ENCODE data around the gene DFFB. TPM values are rescaled to one million over a fixed set of nuclear protein-coding genes. Genes with fewer than 3 reads are reported as not detected.

DFFB gene
- total and polyA plus RNA-seq, 9 of the 15 experiments (the other 6 are each of a cell fraction or from before 2014, with no cell fraction given) = 2.3 to 15.8 (median 11.5) TPM

DNA sequence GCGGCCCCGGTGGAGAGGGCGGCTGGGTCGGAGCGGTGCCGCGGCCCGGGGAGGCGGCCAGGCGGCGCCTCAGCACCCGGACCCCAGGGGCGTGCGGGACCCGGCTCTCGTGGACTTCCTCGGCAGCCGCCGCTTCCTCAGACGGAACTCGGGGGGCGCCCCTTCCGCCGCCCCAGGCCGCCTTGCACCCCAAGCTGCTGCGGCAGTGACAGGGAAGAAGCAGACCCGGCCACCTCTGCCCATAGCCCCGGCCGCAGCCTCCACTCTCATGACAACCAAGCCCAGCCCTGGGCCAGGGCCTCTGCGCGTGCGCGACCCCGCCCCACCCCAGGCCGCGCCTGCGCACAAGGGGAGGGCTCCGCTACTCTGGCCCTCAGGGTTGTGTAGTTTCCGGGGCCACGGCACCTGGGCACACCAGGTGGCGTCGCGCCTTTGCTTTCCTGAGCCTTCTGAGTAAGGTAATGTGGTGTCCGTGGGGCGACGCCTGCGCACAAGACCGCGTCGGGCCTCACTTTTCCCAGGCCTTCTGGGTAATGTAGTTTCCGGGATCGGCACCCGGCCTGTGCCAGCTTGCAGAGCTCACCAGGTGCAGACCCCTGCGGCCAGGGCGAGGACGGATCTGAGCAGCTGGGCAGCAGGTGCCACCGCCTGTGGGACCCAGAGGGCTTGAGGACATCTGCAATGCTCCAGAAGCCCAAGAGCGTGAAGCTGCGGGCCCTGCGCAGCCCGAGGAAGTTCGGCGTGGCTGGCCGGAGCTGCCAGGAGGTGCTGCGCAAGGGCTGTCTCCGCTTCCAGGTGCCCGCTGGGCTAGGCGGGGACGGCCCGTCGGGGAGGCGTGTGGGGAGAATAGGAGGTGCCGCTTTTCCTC, at the start of gene DFFB, which contains the start of gene CEP104 (continued):
- TF ChIP-seq, protein P1, sequence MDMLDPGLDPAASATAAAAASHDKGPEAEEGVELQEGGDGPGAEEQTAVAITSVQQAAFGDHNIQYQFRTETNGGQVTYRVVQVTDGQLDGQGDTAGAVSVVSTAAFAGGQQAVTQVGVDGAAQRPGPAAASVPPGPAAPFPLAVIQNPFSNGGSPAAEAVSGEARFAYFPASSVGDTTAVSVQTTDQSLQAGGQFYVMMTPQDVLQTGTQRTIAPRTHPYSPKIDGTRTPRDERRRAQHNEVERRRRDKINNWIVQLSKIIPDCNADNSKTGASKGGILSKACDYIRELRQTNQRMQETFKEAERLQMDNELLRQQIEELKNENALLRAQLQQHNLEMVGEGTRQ (CRISPR knock-in tag; IDR thresholded peaks at IDR 0.05) = no peak
- TF ChIP-seq RBM25 (IDR thresholded peaks at IDR 0.05; ENCODE audit: low read depth, low read length, severe bottlenecking) (no peak), HDAC3 (IDR thresholded peaks at IDR 0.05; ENCODE audit: borderline replicate concordance, partially characterized antibody) (no peak), TAF15 (IDR thresholded peaks at IDR 0.05; ENCODE audit: low read depth, low read length) (no peak), ARNT (IDR thresholded peaks at IDR 0.05) (no peak), KAT8 (IDR thresholded peaks at IDR 0.05; ENCODE audit: low read depth) (no peak), ZNF445 (CRISPR knock-in tag; IDR thresholded peaks at IDR 0.05; ENCODE audit: low read depth) (no peak), FOXA1 (IDR thresholded peaks at IDR 0.05; ENCODE audit: borderline replicate concordance) (no peak), ZNF224 (CRISPR knock-in tag; IDR thresholded peaks at IDR 0.05) (peak; percentile 66; the same call in 1 of the 2 replicates), SIX5 (IDR thresholded peaks at IDR 0.05; ENCODE audit: borderline replicate concordance in 1 of 2, insufficient read depth in 1 of 2, low read depth in 1 of 2, low read length in 2 of 2) (peak; percentile 78 to 87; a peak in 3 of 4 replicates), CSDE1 (IDR thresholded peaks at IDR 0.05) (no peak), KDM4B (IDR thresholded peaks at IDR 0.05; ENCODE audit: borderline replicate concordance in 2 of 2, low read depth in 1 of 2) (no peak), ETV1 (tag; conservative IDR thresholded peaks at IDR 0.05; ENCODE audit: low read depth) (peak; percentile 81), ZNF584 (CRISPR knock-in tag; IDR thresholded peaks at IDR 0.05; ENCODE audit: low read depth) (no peak)
- TF ChIP-seq, protein P2, sequence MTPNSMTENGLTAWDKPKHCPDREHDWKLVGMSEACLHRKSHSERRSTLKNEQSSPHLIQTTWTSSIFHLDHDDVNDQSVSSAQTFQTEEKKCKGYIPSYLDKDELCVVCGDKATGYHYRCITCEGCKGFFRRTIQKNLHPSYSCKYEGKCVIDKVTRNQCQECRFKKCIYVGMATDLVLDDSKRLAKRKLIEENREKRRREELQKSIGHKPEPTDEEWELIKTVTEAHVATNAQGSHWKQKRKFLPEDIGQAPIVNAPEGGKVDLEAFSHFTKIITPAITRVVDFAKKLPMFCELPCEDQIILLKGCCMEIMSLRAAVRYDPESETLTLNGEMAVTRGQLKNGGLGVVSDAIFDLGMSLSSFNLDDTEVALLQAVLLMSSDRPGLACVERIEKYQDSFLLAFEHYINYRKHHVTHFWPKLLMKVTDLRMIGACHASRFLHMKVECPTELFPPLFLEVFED (CRISPR knock-in tag; conservative IDR thresholded peaks at IDR 0.05) = no peak
- TF ChIP-seq, protein P3, sequence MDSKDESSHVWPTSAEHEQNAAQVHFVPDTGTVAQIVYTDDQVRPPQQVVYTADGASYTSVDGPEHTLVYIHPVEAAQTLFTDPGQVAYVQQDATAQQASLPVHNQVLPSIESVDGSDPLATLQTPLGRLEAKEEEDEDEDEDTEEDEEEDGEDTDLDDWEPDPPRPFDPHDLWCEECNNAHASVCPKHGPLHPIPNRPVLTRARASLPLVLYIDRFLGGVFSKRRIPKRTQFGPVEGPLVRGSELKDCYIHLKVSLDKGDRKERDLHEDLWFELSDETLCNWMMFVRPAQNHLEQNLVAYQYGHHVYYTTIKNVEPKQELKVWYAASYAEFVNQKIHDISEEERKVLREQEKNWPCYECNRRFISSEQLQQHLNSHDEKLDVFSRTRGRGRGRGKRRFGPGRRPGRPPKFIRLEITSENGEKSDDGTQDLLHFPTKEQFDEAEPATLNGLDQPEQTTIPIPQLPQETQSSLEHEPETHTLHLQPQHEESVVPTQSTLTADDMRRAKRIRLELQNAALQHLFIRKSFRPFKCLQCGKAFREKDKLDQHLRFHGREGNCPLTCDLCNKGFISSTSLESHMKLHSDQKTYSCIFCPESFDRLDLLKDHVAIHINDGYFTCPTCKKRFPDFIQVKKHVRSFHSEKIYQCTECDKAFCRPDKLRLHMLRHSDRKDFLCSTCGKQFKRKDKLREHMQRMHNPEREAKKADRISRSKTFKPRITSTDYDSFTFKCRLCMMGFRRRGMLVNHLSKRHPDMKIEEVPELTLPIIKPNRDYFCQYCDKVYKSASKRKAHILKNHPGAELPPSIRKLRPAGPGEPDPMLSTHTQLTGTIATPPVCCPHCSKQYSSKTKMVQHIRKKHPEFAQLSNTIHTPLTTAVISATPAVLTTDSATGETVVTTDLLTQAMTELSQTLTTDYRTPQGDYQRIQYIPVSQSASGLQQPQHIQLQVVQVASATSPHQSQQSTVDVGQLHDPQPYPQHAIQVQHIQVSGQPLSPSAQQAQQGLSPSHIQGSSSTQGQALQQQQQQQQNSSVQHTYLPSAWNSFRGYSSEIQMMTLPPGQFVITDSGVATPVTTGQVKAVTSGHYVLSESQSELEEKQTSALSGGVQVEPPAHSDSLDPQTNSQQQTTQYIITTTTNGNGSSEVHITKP (IDR thresholded peaks at IDR 0.05; ENCODE audit: partially characterized antibody) = peak; percentile 69
- TF ChIP-seq, protein P4, sequence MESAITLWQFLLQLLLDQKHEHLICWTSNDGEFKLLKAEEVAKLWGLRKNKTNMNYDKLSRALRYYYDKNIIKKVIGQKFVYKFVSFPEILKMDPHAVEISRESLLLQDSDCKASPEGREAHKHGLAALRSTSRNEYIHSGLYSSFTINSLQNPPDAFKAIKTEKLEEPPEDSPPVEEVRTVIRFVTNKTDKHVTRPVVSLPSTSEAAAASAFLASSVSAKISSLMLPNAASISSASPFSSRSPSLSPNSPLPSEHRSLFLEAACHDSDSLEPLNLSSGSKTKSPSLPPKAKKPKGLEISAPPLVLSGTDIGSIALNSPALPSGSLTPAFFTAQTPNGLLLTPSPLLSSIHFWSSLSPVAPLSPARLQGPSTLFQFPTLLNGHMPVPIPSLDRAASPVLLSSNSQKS (CRISPR knock-in tag; IDR thresholded peaks at IDR 0.05) = no peak

Measured in K562 (cell line).